GM12874 (cell line): Measurements from ENCODE around the gene FBXO44.
A peak's percentile ranks its signal among the peaks of the same experiment; 100 is the strongest.

Source experiments
- CTCF ChIP-seq: IDR thresholded peaks from 2 replicates; pipeline ENCODE4 v1.5.1; 2011; ENCODE audit warnings: low read depth, mild to moderate bottlenecking, control low read depth, low read length, moderate library complexity; ENCODE audit not compliant: insufficient read depth

The FBXO44 gene

GRCh38 chr1:11642418-11643017 lies 12.2 kb upstream of the FBXO44 start:
- TF ChIP-seq CTCF = peak; percentile 96

DNA sequence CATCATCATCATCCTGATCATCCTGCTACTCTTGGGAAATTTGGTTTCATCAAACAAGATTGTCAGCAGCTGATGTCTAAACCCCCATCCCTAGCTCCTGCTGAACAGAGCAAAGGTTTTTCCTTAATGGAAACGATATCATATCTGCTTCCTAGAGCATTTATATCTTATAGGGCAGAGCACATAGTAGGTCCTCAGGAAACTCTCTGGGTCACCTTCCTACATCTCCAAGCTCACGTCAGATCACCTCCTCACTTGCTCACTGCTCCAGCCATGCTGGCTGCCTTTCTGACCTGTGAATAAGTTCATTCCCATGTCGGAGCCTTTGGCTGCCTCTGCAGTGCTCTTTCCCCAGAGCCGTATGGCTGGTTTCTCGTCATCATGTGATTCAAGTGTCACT lies 10.9 kb upstream of the FBXO44 start:
- TF ChIP-seq CTCF = no peak

GRCh38 chr1:11645270-11645669 lies 9.4 kb upstream of the FBXO44 start:
- no peak for TF ChIP-seq CTCF

GRCh38 chr1:11645670-11646265 lies 8.9 kb upstream of the FBXO44 start:
- peak; percentile 80 for TF ChIP-seq CTCF

DNA sequence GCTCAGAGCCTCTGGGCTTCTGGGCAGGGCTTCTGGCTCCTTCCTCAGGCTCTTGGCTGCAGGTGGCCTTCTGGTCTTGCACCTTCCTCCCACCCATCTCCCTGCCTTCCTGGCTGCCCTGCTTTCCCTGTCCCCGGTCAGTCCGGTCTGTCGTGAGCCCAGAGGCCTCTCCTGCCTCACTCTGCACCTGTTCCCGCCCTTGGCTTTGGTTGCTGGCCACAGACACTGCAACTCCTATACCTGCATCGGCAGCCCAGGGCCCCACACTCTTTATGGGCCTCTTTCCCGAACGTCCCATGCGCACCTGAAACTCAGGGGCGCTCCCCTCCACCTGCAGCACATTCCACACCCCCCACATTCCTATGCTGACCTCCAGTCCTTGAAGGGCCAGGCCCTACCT lies 8.4 kb upstream of the FBXO44 start:
- no peak for TF ChIP-seq CTCF

DNA sequence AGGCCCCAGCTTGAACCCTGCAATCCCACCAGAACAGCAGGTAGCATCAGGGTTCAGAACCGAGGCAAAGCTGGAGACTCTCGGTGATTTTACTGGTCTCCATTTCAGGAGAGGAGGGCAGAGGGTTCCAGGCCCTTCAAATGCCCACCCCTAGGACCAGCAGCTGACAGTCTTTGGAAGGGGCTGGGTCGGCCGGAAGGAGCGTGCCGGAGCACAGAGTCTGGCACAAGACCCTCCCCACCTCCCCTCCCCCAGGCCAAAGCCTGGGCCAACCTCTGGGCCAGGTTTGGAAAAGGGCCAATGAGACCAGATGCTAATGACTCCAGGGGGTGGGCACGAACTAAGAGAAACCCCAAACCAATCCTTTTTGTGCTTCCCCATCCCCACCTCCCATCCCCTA lies 7.3 kb upstream of the FBXO44 start:
- TF ChIP-seq CTCF = no peak

DNA sequence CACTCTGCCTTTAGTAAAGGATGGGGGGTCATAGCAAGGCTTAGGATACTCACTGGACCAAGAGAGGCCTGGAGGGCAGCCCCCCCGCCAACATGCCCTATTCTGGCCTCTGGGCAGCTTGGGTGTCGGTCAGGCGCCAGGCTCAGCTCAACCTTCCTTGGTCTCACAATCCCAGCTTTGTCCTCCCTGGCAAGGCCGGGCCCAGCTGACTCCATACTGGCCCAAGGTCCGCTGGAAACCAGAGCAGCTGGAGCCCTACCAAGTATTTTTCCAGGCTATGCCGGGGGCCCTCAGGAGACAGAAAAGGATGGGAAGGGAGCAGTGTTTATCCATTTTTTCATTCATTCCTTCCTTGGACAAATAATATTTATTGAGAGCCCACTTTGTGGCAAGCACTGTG lies 6.6 kb upstream of the FBXO44 start:
- TF ChIP-seq CTCF = no peak
